ENCODE results near the gene CEP128.
A peak's percentile ranks its signal among the peaks of the same experiment; 100 is the strongest.

The CEP128 gene

DNA sequence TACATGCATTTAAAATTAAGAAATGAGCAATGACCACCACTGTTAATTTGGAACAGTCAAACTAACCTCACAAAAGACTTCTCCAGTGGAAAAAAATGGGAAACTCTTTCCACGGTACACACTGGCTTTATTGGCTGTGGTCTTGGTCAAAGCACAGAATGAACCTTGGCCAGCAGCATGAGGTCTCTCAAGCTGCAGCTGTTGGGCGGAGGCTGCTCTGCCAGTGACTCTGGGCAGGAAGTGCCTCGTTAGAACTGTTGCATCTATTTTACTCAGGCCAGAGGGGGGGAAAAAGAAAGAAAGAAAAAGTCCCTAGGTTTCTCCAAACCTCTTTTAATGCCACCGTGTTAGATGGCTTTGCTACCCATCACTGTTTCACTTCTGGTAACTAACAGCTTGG is 450.4 kb downstream of the CEP128 start:
- no peaks in the 10 kb centered on the region for H3K36me3 ChIP-seq (ENCODE audit: insufficient read depth, low read length)
- no peak for DNase-seq (ENCODE audit: low read depth, low spot score)
- no peaks in the 10 kb centered on the region for H3K9me3 ChIP-seq (ENCODE audit: low read depth, low read length)
- H3K27ac ChIP-seq: no peak overlapping the region
- H3K9ac ChIP-seq (ENCODE audit: insufficient read length): no peak overlapping the region
- H3K4me3 ChIP-seq: no peak overlapping the region
- TF ChIP-seq EZH2 (IDR thresholded peaks at IDR 0.05) (no peak), FOXP2 (optimal IDR thresholded peaks at IDR 0.05; ENCODE audit: control extremely low read depth, extremely low read length, insufficient read depth) (no peak), POLR2AphosphoS5 (IDR thresholded peaks at IDR 0.05; ENCODE audit: borderline replicate concordance, low read depth, low read length) (no peak)

DNA sequence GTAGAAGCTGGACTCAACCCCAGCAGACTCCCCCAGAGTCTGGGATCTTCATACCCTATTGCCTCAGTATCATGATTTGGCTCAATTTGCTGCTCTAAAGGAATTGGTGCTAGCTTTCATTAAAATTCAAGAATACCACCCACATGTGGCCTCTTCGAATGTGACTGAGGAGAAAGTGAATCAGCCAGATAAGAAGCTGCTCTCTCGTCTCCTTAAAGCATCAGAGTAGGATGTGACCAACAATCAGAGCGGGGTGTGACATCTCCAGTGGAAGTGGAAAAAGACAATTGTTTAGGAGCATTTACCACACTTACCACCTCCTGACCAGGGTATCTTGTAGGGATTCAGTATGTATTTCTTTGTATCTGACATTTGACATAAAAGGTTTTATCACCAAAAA is 452.0 kb downstream of the CEP128 start:
- Histone ChIP-seq H3K4me3 (no peak overlapping the region), H3K9me3 (ENCODE audit: low read depth, low read length) (no peaks in the 10 kb centered on the region), H3K27ac (no peak overlapping the region), H3K36me3 (ENCODE audit: insufficient read depth, low read length) (no peaks in the 10 kb centered on the region), H3K9ac (ENCODE audit: insufficient read length) (no peak overlapping the region)
- DNase-seq (ENCODE audit: low read depth, low spot score): no peak
- TF ChIP-seq FOXP2 (optimal IDR thresholded peaks at IDR 0.05; ENCODE audit: control extremely low read depth, extremely low read length, insufficient read depth): no peak
- TF ChIP-seq EZH2 (IDR thresholded peaks at IDR 0.05): no peak
- TF ChIP-seq POLR2AphosphoS5 (IDR thresholded peaks at IDR 0.05; ENCODE audit: borderline replicate concordance, low read depth, low read length): no peak

DNA sequence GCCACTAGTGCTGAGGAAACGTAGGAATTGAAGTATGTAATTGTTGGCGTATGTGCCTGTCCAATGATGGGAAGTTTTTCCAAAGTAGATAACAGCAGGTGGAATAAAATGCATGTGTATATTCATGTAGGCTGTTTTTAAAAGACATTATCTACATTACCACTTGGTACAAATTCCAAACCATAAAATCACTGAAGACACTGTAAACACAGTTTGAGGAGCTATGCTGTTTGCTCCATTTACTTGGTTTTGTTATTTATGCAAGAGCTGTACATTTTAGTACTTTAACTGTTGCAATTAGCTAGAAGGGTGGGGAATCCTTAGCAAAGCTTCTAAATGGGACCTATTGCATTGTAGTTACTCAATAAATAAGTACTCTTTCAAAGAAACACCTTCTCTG is 455.8 kb downstream of the CEP128 start:
- H3K36me3 ChIP-seq (ENCODE audit: insufficient read depth, low read length): no peaks in the 10 kb centered on the region
- H3K4me3 ChIP-seq: no peak overlapping the region
- no peak overlapping the region for H3K9ac ChIP-seq (ENCODE audit: insufficient read length)
- no peaks in the 10 kb centered on the region for H3K9me3 ChIP-seq (ENCODE audit: low read depth, low read length)
- H3K27ac ChIP-seq: no peak overlapping the region
- no peak for DNase-seq (ENCODE audit: low read depth, low spot score)
- TF ChIP-seq EZH2 (IDR thresholded peaks at IDR 0.05): no peak
- TF ChIP-seq FOXP2 (optimal IDR thresholded peaks at IDR 0.05; ENCODE audit: control extremely low read depth, extremely low read length, insufficient read depth): no peak
- no peak for TF ChIP-seq POLR2AphosphoS5 (IDR thresholded peaks at IDR 0.05; ENCODE audit: borderline replicate concordance, low read depth, low read length)

DNA sequence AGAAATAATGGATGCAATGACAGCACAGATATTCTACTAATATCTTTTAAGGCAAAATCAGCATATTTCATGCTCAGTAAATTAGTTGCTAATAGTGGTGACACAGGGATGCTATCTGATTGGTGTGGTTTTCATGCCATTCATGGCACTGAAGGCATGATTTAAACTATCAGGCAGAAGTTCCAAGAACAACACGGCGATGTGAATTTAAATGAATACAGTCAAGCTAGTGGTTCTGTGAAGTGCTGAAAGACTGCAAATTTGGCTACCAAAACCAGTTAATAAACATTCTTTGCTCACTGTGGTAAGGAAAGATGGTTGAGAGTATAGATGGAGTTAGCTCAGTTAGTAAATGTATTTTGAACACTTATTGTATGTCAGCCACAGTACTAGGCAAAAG is 458.2 kb downstream of the CEP128 start:
- Histone ChIP-seq H3K9me3 (ENCODE audit: low read depth, low read length) (no peaks in the 10 kb centered on the region), H3K27ac (no peak overlapping the region), H3K36me3 (ENCODE audit: insufficient read depth, low read length) (no peaks in the 10 kb centered on the region), H3K9ac (ENCODE audit: insufficient read length) (no peak overlapping the region), H3K4me3 (no peak overlapping the region)
- no peak for DNase-seq (ENCODE audit: low read depth, low spot score)
- TF ChIP-seq POLR2AphosphoS5 (IDR thresholded peaks at IDR 0.05; ENCODE audit: borderline replicate concordance, low read depth, low read length): no peak
- TF ChIP-seq FOXP2 (optimal IDR thresholded peaks at IDR 0.05; ENCODE audit: control extremely low read depth, extremely low read length, insufficient read depth): no peak
- TF ChIP-seq EZH2 (IDR thresholded peaks at IDR 0.05): no peak

DNA sequence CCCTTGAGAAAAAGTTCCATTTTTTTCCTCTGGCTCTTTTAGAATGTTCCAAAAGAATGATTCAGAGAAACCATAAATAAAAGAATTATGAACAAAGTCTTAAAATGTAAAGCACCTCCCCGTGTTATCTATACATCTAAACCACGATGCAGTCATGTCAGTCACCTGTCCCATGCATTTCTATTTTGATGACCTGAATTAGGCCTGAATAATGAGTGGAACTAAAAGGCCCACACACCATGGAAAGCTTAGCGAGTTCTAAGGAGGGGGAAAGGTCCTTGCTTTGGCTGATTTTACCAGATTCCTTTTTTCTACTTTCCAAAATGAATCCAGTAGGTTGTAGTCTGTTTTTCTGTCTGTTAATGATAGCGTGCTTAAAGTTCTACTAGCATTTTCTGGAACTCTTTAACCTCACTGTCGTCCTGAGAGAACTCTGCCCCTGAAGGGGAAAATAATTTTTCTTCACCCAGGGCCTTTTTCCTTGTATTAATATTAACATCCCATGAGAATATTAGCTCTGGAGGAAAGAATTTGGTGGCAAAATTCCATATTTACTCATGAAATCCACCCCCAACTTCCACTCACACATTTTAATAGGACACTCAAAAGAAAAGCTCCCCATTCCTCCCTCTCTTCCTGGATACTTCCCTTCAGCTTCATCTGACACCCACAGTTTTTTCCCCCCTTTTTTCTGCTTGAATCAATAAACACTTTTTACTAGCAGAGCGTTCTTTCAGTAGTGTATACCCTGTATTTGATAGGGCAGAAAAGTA is 464.0 kb downstream of the CEP128 start:
- Histone ChIP-seq H3K4me3 (no peak overlapping the region), H3K9ac (ENCODE audit: insufficient read length) (no peak overlapping the region), H3K36me3 (ENCODE audit: insufficient read depth, low read length) (no peaks in the 10 kb centered on the region), H3K9me3 (ENCODE audit: low read depth, low read length) (no peaks in the 10 kb centered on the region), H3K27ac (peak overlapping the region; percentile 26; the same call in 1 of the 2 replicates)
- DNase-seq (ENCODE audit: low read depth, low spot score): no peak
- TF ChIP-seq FOXP2 (optimal IDR thresholded peaks at IDR 0.05; ENCODE audit: control extremely low read depth, extremely low read length, insufficient read depth) (no peak), EZH2 (IDR thresholded peaks at IDR 0.05) (no peak), POLR2AphosphoS5 (IDR thresholded peaks at IDR 0.05; ENCODE audit: borderline replicate concordance, low read depth, low read length) (no peak)

DNA sequence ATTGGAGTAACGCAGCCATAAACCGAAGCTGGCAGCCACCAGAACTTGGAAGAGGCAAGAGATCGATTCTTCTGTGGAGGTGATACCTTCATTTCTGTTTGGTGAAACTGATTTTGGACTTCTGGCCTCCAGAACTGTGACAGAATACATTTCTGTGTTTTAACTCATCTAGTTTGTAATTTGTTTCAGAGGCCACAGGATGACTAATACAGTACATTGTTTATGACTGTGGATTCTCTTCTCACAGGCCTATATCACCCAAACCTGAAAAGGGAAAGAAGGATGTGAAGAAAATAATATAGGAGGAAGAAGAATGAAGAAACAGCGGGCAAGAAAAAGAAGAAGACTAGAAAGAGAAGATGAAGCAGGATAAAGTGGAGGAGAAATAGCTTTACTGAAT is 466.5 kb downstream of the CEP128 start:
- Histone ChIP-seq H3K4me3 (no peak overlapping the region), H3K27ac (no peak overlapping the region), H3K9me3 (ENCODE audit: low read depth, low read length) (no peaks in the 10 kb centered on the region), H3K9ac (ENCODE audit: insufficient read length) (no peak overlapping the region), H3K36me3 (ENCODE audit: insufficient read depth, low read length) (no peaks in the 10 kb centered on the region)
- TF ChIP-seq POLR2AphosphoS5 (IDR thresholded peaks at IDR 0.05; ENCODE audit: borderline replicate concordance, low read depth, low read length): no peak
- no peak for TF ChIP-seq FOXP2 (optimal IDR thresholded peaks at IDR 0.05; ENCODE audit: control extremely low read depth, extremely low read length, insufficient read depth)
- TF ChIP-seq EZH2 (IDR thresholded peaks at IDR 0.05): no peak
- DNase-seq (ENCODE audit: low read depth, low spot score): no peak

DNA sequence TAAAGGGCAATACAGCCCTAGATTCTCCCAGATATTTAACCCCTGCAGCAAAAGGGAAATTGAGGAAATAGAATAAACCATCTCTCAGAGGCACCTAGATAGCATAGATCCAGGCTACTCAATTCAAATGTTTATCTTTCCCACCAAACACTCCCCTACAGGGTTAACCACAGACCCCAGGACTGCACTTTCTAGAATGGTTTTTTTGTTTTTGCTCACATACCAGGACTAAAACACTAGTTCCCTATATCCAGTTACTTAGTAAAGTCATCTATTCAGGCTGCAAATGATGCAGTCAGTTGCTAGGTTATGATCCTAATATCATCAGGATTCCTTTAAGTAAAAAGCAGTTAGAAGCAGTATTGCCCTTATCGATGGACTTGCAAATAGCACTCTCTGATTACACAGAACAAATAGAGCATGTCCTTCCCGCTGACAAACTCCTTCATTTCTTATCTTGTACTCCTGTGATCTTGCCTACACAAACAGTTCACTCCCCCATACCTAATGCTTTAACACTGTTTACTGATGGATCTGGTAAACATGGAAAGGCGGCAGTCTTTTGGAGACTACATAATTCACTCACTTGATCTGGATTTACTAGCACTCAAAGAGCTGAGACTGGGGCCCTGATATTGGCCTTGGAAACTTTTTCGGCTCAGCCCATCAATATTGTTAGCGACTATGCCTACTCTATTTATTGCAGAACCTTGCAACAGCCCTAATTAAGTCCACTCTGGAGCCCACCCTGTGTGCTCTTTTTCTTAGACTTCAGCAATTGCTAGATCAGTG is 473.0 kb downstream of the CEP128 start:
- DNase-seq (ENCODE audit: low read depth, low spot score): no peak
- Histone ChIP-seq H3K9ac (ENCODE audit: insufficient read length) (no peak overlapping the region), H3K27ac (no peak overlapping the region), H3K9me3 (ENCODE audit: low read depth, low read length) (no peaks in the 10 kb centered on the region), H3K36me3 (ENCODE audit: insufficient read depth, low read length) (no peaks in the 10 kb centered on the region), H3K4me3 (no peak overlapping the region)
- TF ChIP-seq FOXP2 (optimal IDR thresholded peaks at IDR 0.05; ENCODE audit: control extremely low read depth, extremely low read length, insufficient read depth) (no peak), EZH2 (IDR thresholded peaks at IDR 0.05) (no peak), POLR2AphosphoS5 (IDR thresholded peaks at IDR 0.05; ENCODE audit: borderline replicate concordance, low read depth, low read length) (no peak)

DNA sequence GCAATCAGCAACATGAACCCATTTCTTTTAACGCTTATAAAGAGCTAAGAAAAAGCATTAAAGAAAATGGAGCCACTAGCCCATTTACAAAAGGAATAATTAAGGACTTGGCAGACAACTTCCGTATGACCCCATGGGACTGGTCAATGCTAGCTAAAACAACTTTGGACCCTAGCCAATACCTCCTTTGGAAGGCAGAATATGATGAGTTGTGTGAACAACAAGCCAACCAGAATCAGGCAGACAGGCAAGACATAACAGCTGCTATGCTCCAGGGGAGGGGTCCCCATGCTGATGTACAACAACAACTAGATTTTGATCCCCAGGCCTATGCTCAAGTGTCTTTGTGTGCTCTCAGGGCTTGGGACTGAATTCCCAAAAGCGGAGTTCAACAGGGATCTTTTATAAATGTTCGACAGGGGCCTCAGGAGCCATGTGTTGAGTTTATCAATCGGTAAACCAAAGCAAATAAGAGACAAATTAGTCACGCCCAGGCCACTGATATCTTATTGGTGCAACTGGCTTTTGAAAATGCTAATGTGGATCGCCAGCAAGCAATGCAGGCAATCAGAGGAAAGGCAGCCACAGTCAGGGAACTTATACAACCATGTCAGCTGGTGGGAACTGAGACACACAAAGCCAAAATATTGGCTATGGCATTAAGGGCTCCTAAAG is 475.9 kb downstream of the CEP128 start:
- Histone ChIP-seq H3K27ac (no peak overlapping the region), H3K36me3 (ENCODE audit: insufficient read depth, low read length) (no peaks in the 10 kb centered on the region), H3K9me3 (ENCODE audit: low read depth, low read length) (no peaks in the 10 kb centered on the region), H3K9ac (ENCODE audit: insufficient read length) (no peak overlapping the region), H3K4me3 (no peak overlapping the region)
- no peak for TF ChIP-seq FOXP2 (optimal IDR thresholded peaks at IDR 0.05; ENCODE audit: control extremely low read depth, extremely low read length, insufficient read depth)
- no peak for TF ChIP-seq EZH2 (IDR thresholded peaks at IDR 0.05)
- TF ChIP-seq POLR2AphosphoS5 (IDR thresholded peaks at IDR 0.05; ENCODE audit: borderline replicate concordance, low read depth, low read length): no peak
- no peak for DNase-seq (ENCODE audit: low read depth, low spot score)
